HEK293 (cell line): ENCODE results near the gene DNAJC17.
A peak's percentile ranks its signal among the peaks of the same experiment; 100 is the strongest.

ENCODE experiments used
- CTCF ChIA-PET: fragments of 350-600 bp; formaldehyde crosslinking; extraction: SDS; loops from one replicate; lab custom pipeline; 2021; ENCODE audit warnings: antibody characterized with exemption; lab: Yijun Ruan, JAX
- POLR2A ChIA-PET: fragments of 300-600 bp; formaldehyde crosslinking; extraction: SDS; loops from one replicate; lab custom pipeline; 2020; ENCODE audit warnings: antibody characterized with exemption, inconsistent platforms; lab: Yijun Ruan, JAX
- H3K27ac ChIP-seq: fragments of 200-500 bp; sonication (Bioruptor generic); 2 replicates; pipeline ENCODE4 v1.5.1; 2014; ENCODE audit warnings: low read depth, low read length, control low read depth, inconsistent platforms; ENCODE audit errors: extremely low read depth
- H3K36me3 ChIP-seq, 2 experiments: fragments of 200-500 bp in 1 of 2; sonication (Bioruptor generic) in 1 of 2; 1 replicate in 1 of 2; 2 replicates in 1 of 2; pipeline ENCODE4 v1.5.1; 2014 to 2017; ENCODE audit warnings: inconsistent platforms in 2 of 2, low read length in 2 of 2; ENCODE audit not compliant: control insufficient read depth in 2 of 2, insufficient read depth in 1 of 2
- H3K4me1 ChIP-seq: fragments of 200-500 bp; sonication (Bioruptor generic); 2 replicates; pipeline ENCODE4 v1.5.1; 2014; ENCODE audit warnings: mild to moderate bottlenecking, low read length, inconsistent platforms; ENCODE audit not compliant: control insufficient read depth, insufficient read depth
- H3K4me3 ChIP-seq: 2 replicates; pipeline ENCODE4 v1.5.1; 2011; ENCODE audit warnings: low read depth, mild to moderate bottlenecking, control low read depth, low read length, moderate library complexity
- H3K9me3 ChIP-seq: fragments of 200-500 bp; sonication (Bioruptor generic); 2 replicates; pipeline ENCODE4 v1.5.1; 2014; ENCODE audit warnings: low read depth, low read length, inconsistent platforms; ENCODE audit not compliant: control insufficient read depth, insufficient read depth
- FEZF1 ChIP-seq: fragments of 450-650 bp; formaldehyde crosslinking; IDR thresholded peaks from 2 replicates; pipeline ENCODE4 v1.5.1; 2016; ENCODE audit warnings: missing biosample characterization, missing genetic modification characterization
- SP7 ChIP-seq: fragments of 450-650 bp; formaldehyde crosslinking; IDR thresholded peaks from 2 replicates; pipeline ENCODE4 v1.5.1; 2016; ENCODE audit warnings: missing biosample characterization, missing genetic modification characterization
- TCF7L2 ChIP-seq: IDR thresholded peaks from 2 replicates; pipeline ENCODE4 v1.6.1; 2011; ENCODE audit warnings: low read depth, mild to moderate bottlenecking, inconsistent platforms, low read length, moderate library complexity, borderline replicate concordance
- ZBTB1 ChIP-seq: fragments of 450-650 bp; formaldehyde crosslinking; IDR thresholded peaks from 2 replicates; pipeline ENCODE4 v1.5.1; 2016; ENCODE audit warnings: missing biosample characterization, missing genetic modification characterization
- ZNF184 ChIP-seq: fragments of 450-650 bp; IDR thresholded peaks from 2 replicates; pipeline ENCODE4 v1.5.1; 2018; ENCODE audit warnings: missing biosample characterization, mild to moderate bottlenecking, missing genetic modification characterization
- ZNF24 ChIP-seq: fragments of 450-650 bp; formaldehyde crosslinking; IDR thresholded peaks from 2 replicates; pipeline ENCODE4 v1.5.1; 2016; ENCODE audit warnings: missing biosample characterization, missing genetic modification characterization
- ZNF274 ChIP-seq, 2 experiments: fragments of 200-500 bp in 1 of 2; fragments of 450-650 bp in 1 of 2; sonication (Bioruptor generic) in 1 of 2; formaldehyde crosslinking in 1 of 2; IDR thresholded peaks; 2 replicates each; pipeline versions ENCODE4 v1.5.1 to v1.6.1; 2014 to 2016; ENCODE audit warnings: borderline replicate concordance in 1 of 2, inconsistent platforms in 1 of 2, low read length in 1 of 2, missing biosample characterization in 1 of 2, missing genetic modification characterization in 1 of 2
- ZNF366 ChIP-seq: fragments of 450-650 bp; formaldehyde crosslinking; conservative IDR thresholded peaks from 2 replicates; pipeline ENCODE4 v1.5.1; 2016; ENCODE audit warnings: missing biosample characterization, missing genetic modification characterization
- ZNF391 ChIP-seq: fragments of 450-650 bp; formaldehyde crosslinking; IDR thresholded peaks from 2 replicates; pipeline ENCODE4 v1.5.1; 2016; ENCODE audit warnings: low read depth, missing biosample characterization, missing genetic modification characterization, borderline replicate concordance
- ZNF48 ChIP-seq: fragments of 450-650 bp; formaldehyde crosslinking; IDR thresholded peaks from 2 replicates; pipeline ENCODE4 v1.5.1; 2016; ENCODE audit warnings: missing biosample characterization, missing genetic modification characterization
- ZNF610 ChIP-seq: fragments of 450-650 bp; formaldehyde crosslinking; IDR thresholded peaks from 2 replicates; pipeline ENCODE4 v1.5.1; 2016; ENCODE audit warnings: missing biosample characterization, missing genetic modification characterization, borderline replicate concordance
- ZNF629 ChIP-seq: fragments of 450-650 bp; formaldehyde crosslinking; IDR thresholded peaks from 2 replicates; pipeline ENCODE4 v1.5.1; 2017; ENCODE audit warnings: missing biosample characterization, missing genetic modification characterization
- ZNF658 ChIP-seq: fragments of 450-650 bp; formaldehyde crosslinking; IDR thresholded peaks from 2 replicates; pipeline ENCODE4; 2016; ENCODE audit warnings: missing biosample characterization, missing genetic modification characterization
- ZNF707 ChIP-seq: fragments of 450-650 bp; formaldehyde crosslinking; IDR thresholded peaks from 2 replicates; pipeline ENCODE4 v1.5.1; 2016; ENCODE audit warnings: missing biosample characterization, missing genetic modification characterization
- ZNF747 ChIP-seq: fragments of 450-650 bp; formaldehyde crosslinking; IDR thresholded peaks from 2 replicates; pipeline ENCODE4 v1.5.1; 2016; ENCODE audit warnings: missing biosample characterization, missing genetic modification characterization
- TF ChIP-seq, protein P1 (sequence below): fragments of 450-650 bp; IDR thresholded peaks from 2 replicates; pipeline ENCODE4 v1.5.1; 2018; ENCODE audit warnings: missing biosample characterization, mild to moderate bottlenecking, missing genetic modification characterization
- TF ChIP-seq, protein P2 (sequence below): fragments of 450-650 bp; formaldehyde crosslinking; IDR thresholded peaks from 2 replicates; pipeline ENCODE4 v1.5.1; 2016; ENCODE audit warnings: missing biosample characterization, missing genetic modification characterization

The DNAJC17 gene

DNA sequence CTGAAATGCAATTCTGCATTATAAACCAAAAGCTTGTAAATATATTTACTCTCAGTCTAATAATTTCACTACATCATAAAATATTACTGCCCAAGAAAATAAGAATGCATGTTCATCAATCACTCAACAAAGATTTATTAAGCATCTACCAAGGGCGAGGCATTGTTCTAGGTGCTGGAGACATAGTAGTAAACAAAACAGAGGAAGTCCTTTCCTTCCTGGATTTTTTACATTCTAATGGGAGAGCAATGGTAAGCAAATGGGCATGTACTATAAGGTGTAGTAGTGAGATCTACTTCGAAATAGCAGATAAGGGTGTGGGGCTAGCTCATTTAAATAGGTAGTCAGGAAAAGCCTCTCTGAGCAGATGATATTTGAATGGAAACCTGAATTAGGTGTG lies 11.2 kb downstream of the DNAJC17 start:
- Histone ChIP-seq H3K4me1 (no peaks in the 10 kb centered on the region; the same call in 1 of the 2 replicates), H3K36me3 (peaks cover 0 to 2% of the 10 kb centered on the region in 2 experiments; a peak in 2 of 3 replicates), H3K27ac (no peak overlapping the region), H3K4me3 (no peak overlapping the region), H3K9me3 (no peaks in the 10 kb centered on the region)
- ChIA-PET POLR2A (no interaction called here), CTCF (interaction anchor here (0.6 to 1.2 kb wide), 3 partner anchors 28 to 528 kb away, joined by 3 read pairs; no protein-coding TSS in a partner anchor)
- TF ChIP-seq TCF7L2 (no peak), ZNF610 (no peak), ZBTB1 (tag by site-specific recombination) (no peak), ZNF274 (IDR thresholded peaks at IDR 0.05; ENCODE audit: low read length) (no peak), ZNF274 (tag by site-specific recombination; IDR thresholded peaks at IDR 0.05; ENCODE audit: borderline replicate concordance) (no peak)
- TF ChIP-seq, protein P1, sequence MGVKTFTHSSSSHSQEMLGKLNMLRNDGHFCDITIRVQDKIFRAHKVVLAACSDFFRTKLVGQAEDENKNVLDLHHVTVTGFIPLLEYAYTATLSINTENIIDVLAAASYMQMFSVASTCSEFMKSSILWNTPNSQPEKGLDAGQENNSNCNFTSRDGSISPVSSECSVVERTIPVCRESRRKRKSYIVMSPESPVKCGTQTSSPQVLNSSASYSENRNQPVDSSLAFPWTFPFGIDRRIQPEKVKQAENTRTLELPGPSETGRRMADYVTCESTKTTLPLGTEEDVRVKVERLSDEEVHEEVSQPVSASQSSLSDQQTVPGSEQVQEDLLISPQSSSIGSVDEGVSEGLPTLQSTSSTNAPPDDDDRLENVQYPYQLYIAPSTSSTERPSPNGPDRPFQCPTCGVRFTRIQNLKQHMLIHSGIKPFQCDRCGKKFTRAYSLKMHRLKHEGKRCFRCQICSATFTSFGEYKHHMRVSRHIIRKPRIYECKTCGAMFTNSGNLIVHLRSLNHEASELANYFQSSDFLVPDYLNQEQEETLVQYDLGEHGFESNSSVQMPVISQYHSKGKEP (tag by site-specific recombination), result no peak

DNA sequence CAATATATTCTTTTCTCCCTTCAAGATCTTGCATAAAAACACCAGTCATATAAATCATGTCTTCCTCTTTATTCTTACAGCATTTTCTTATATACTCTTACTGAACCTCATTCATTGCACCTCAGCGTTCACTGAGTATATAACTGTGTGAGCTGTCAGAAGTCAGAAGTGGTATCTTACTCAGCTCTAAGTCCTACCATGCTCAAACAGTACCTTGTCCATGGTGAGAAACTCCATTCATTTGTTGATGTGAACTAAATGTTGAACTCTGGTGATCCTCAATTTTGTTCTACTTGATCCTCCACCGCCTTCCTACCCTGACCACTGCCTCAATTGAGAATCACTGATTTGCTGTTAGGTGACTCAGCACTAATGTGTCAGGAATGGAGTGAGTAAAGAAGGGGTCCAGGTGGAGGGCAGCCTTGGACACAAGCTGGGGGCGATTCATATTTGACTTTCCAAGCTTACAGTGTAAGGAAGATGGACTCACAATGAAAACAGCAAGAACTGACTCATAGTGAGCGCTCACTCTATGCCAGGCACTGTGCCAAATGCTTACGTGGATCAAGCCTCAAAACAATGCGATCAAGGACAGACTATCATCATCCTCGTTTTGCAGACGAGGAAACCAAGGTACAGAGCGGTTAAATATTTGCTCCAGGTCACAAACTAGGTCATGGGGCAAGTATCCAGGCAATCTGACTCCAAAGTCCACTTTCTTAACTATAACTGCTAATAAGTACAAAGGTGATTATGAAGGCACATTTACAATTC lies 13.9 kb downstream of the DNAJC17 start:
- TF ChIP-seq SP7 (tag by site-specific recombination) (0 out of 2 replicates have a peak, but pooled peaks have one; percentile 19), ZNF366 (tag by site-specific recombination) (peak; percentile 47; the same call in 1 of the 2 replicates), ZNF629 (peak; percentile 55), ZNF24 (tag by site-specific recombination) (no peak), ZNF184 (tag by site-specific recombination) (peak; percentile 20; the same call in 1 of the 2 replicates), ZNF707 (tag by site-specific recombination) (no peak), FEZF1 (tag by site-specific recombination) (peak; percentile 86), ZNF391 (tag by site-specific recombination) (no peak)
- ChIA-PET POLR2A (interaction anchor here (0.7 kb wide), 1 partner anchor 98 kb away, joined by 7 read pairs; the partner anchor contains the start of gene RAD51), CTCF (interaction anchor here (1.7 to 2.0 kb wide), 2 partner anchors 11 to 66 kb away, joined by 4 to 6 read pairs; no protein-coding TSS in a partner anchor)
- Histone ChIP-seq H3K4me1 (no peaks in the 10 kb centered on the region; the same call in 1 of the 2 replicates), H3K9me3 (no peaks in the 10 kb centered on the region), H3K4me3 (no peak overlapping the region), H3K27ac (no peak overlapping the region), H3K36me3 (peaks cover 0 to 2% of the 10 kb centered on the region in 2 experiments; a peak in 2 of 3 replicates)

DNA sequence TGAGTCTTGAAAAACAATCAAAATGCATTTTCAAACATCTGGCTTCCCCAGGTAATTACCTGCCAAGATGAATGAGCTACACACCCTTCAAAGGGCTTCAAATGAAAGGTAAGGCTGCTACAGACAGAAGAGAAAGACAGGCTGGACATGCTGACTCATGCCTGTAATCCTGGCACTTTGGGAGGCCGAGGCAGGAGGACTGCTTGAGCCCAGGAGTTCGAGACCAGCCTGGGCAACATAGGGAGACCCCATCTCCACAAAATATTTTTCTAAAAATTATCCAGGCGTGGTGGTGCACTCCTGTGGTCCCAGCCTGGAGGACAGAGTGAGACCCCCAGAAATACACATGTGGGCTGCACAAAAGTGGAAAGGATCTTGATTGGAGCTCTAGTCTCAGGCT lies 14.9 kb downstream of the DNAJC17 start:
- H3K4me3 ChIP-seq, result no peak overlapping the region
- H3K27ac ChIP-seq, result no peak overlapping the region
- TF ChIP-seq ZNF48 (tag by site-specific recombination), result no peak
- TF ChIP-seq ZNF747 (tag by site-specific recombination), result no peak
- TF ChIP-seq, protein P2, sequence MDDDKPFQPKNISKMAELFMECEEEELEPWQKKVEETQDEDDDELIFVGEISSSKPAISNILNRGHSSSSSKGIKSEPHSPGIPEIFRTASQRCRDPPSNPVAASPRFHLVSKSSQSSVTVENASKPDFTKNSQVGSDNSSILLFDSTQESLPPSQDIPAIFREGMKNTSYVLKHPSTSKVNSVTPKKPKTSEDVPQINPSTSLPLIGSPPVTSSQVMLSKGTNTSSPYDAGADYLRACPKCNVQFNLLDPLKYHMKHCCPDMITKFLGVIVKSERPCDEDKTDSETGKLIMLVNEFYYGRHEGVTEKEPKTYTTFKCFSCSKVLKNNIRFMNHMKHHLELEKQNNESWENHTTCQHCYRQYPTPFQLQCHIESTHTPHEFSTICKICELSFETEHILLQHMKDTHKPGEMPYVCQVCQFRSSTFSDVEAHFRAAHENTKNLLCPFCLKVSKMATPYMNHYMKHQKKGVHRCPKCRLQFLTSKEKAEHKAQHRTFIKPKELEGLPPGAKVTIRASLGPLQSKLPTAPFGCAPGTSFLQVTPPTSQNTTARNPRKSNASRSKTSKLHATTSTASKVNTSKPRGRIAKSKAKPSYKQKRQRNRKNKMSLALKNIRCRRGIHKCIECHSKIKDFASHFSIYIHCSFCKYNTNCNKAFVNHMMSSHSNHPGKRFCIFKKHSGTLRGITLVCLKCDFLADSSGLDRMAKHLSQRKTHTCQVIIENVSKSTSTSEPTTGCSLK (tag by site-specific recombination), result no peak
- TF ChIP-seq ZNF658 (tag by site-specific recombination), result no peak
- TF ChIP-seq, all 188 proteins: peak for 0
- Histone ChIP-seq H3K9me3 (no peaks in the 10 kb centered on the region), H3K36me3 (peaks cover 0 to 2% of the 10 kb centered on the region in 2 experiments; a peak in 2 of 3 replicates), H3K4me1 (peaks cover 5% of the 10 kb centered on the region)
- ChIA-PET CTCF (interaction anchor here (0.9 to 2.0 kb wide), 3 partner anchors 10 to 203 kb away, joined by 3 to 6 read pairs (median 4); no protein-coding TSS in a partner anchor), POLR2A (no interaction called here)
